Left renal pelvis (tissue), 4 donors: ENCODE data around the gene MDM4. TPM values are rescaled to one million over a fixed set of nuclear protein-coding genes. Genes with fewer than 3 reads are reported as not detected.

ENCODE experiments used
- DNase-seq, 4 donors: peaks; one replicate each; pipeline ENCODE4 v3.0.0-alpha.2; 2013; ENCODE audit warnings: low read depth in 4 of 4, low spot score in 3 of 4
- polyA plus RNA-seq, 4 donors: library from polyadenylated mRNA; unstranded; fragments of 120-200 nt; gene quantifications; one replicate each; pipeline ENCODE4 v1.2.1, GENCODE V29; 2013; ENCODE audit not compliant: insufficient read length in 4 of 4

The MDM4 gene
- polyA plus RNA-seq, 4 donors: 22.9 to 61.8 (median 34.0) TPM

DNA sequence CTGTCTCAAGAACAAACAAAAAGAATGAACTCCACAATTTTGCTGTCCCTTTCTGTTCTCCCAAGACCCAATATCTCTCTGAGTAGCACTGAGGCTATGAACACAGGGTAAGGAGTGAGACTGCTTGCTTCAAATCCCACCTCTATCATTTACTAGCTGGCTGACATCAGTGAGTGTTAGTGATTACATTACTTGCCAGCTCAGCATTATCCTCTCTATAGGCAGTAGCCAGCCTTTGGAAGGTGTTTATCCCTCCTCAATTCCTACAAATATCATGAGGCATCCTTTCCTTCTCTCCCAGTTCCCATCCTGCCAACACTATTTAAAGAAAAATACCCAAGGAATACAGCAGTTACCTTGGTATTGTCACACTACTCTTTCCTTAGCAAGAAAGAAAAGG is 24.6 kb upstream of the MDM4 start:
- no peak for DNase-seq

GRCh38 chr1:204493145-204493983 is 22.8 kb upstream of the MDM4 start:
- DNase-seq: no peak

DNA sequence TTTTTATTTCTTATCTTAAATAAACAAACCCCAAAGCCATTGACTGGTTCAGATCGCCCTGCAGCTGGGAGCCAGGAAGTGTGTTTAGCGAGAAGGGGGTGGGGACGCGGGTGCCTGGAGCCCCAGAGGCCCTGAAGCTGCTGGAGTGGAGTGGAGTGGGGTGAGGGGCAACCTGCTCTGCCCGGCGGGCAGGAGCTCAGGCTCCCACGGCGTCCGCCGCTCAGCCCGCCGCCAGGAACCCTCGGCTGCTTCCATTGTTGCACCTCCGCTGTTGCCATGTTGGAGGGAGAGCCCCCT is 22.3 kb upstream of the MDM4 start:
- no peak for DNase-seq

DNA sequence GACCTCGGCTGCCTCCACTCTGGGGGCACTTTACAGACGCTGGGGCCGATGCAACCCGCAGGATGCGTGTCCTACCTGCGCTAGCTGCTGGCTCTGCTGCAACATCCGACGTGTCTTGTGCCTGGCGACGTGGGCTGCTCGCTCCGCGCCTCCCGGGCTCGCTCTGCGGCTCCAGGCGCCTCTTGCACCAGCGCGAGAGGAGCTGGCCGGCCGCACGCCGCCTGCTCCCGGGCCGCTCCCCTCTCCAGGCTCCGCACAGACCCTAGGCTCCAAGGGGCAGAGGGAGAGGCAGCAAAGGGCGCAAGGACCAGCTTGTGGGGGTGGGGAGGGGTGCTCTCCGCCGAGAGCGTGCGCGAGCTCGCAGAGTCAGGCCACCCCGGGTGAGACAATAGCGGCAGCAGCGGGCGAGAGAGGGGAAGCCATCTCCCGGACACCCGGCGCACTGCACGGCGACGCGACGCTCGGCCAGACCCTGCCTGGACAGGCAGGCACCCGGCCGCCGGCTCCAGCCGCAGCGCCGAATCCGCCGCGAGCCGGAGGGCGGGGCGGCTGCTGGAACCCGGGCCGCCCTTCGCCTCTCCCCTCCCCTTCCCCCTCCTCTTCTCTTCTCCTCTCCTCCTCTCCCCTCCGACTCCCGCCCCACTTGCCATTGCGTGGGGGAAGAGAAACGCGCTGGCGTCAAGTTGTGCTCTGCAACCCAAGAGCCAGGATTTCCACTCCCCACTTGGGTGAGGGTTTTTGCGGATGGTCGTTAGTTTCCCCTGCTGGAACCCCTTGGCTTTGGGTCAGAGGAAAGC is 21.7 kb upstream of the MDM4 start, which contains the start of gene PIK3C2B:
Gene PIK3C2B (minus strand): TSS at position 525 of the 797 bp plus-strand sequence. CDS start 25,003 bp downstream, outside the sequence.
- peak in 3 of 4 donors; percentile 68 to 71 (median 70) for DNase-seq

DNA sequence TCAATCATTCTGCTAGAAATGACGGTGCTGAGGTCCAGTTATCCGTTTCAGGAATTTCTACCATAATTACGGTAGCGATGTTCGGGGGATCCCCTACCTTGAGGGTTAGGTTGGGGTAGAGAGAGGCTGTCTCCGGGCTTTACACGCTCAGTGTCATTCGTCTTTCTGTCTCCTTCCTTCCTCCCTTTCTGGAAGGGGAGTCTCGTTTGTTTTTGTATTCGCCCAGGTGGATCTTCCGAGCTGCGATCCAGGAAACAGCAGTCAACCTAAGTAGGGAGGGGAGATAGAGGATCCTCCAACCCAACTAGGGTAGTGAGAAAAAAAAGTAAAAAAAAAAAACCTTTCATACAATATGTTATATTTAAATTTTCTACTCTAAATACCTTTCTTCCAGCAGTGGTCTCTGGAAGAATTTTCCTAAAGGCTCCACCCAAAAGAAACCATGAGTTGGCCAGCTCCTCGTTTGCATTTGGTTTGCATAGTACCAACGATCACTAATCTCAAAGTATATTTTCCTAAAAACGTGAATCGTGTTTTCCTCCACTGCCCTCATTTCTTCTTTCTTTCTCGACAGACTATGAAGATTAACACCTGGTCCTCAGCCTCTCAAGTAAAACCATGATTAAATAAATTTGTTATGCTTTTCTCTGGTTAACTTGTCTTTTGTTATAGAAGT is 21.0 kb upstream of the MDM4 start:
- DNase-seq: no peak

GRCh38 chr1:204495777-204496176 is 20.4 kb upstream of the MDM4 start:
- no peak for DNase-seq

DNA sequence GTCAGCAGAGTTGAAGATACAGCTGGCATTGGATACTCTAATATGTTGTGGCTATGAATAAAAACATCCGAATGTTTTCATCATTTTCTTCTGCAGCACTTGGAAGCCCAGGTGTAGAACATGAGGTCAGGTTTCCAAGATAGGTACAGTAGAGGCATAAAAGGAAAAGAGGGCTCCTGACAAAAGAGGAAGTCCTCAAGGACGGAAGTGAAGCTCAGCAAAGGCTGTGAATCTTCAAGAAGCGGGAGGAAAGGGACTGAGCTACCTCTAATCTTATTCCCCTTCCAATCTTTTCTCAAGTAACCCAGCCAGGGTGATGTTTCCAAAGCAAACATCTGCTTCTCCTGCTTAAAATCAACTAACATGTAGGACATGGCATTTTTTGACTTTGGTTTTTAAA is 17.2 kb upstream of the MDM4 start:
- no peak for DNase-seq

- DNase-seq: no peak
These were observed 16.4 kb upstream of the MDM4 start for GRCh38 chr1:204499511-204500468.

DNA sequence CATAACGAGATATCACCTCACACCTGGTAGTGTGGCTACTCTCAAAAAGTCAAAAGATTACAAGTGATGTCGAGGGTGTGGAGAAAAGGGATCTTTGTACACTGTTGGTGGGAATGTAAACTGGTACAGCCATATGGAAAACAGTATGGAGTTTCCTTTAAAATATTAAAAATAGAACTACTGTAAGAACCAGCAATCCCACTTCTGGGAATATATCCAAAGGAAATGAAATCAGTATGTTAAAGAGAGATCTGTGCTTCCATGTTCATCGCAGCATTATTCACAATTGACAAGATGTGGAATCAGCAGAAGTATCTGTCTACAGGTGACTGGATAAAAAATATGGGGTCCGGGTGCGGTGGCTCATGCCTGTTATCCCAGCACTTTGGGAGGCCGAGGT is 14.0 kb upstream of the MDM4 start:
- no peak for DNase-seq

DNA sequence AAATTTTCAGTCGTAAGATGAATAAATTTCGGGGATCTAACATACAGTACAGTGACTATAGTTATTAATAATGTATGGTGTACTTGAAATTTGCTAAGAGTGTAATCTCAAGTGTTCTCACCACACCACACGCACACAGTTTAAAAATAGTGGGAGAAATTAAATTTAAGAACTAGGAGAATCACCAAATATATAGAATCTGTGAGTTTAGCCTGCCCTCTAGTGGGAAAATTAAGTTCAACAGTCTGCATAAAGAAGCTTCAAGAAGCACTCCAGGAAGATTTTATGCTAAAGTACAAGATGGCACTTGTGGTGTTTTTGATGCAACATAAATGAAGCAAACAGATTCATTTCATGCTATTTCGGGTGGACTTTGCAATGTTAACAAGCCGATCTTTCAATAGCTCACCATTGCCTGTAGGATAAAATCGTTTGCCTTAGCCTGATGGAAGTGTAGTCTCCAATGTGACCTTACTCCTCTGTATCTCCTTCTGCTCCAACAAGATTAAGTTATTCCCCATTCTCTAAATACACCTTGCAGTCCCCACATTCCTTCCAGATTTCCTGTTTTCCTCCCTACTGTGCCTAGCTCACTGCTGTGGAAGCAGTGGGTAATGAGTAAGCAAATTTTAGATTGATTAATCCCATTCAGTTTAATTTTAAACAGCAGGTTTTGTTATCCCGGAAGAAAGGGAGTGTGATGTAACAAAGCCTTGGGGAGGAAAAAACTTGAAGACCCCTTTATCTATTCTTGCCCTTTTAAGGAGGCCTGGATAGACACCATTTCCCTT is 12.9 kb upstream of the MDM4 start:
- DNase-seq: peak in 1 of 4 donors; percentile 67

- no peak for DNase-seq
These were observed 12.2 kb upstream of the MDM4 start for GRCh38 chr1:204503913-204504519.

DNA sequence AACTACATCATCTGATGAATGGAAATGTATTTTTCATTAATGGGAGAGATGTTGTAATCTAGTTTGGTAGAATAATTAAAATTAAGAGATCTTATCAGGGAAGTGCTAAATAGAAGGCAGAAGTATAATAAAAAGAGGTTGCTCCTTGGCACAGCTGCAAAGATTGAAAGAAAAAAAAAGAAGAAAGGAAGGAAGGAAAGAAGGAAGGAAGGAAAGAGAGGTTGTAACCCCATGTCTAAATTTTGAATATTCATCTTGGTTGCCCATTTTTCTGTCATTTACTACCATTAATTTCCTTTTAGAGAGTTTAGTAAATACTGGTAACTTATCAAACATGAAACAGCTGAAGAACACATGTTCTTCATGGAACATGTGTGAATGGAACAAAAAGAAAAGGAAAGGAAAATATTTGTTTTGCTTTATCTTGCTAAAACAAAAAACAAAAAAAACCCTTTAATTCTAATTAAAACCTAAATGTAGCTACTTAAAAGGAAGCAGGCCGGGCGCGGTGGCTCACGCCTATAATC is 10.5 kb upstream of the MDM4 start:
- DNase-seq: no peak

DNA sequence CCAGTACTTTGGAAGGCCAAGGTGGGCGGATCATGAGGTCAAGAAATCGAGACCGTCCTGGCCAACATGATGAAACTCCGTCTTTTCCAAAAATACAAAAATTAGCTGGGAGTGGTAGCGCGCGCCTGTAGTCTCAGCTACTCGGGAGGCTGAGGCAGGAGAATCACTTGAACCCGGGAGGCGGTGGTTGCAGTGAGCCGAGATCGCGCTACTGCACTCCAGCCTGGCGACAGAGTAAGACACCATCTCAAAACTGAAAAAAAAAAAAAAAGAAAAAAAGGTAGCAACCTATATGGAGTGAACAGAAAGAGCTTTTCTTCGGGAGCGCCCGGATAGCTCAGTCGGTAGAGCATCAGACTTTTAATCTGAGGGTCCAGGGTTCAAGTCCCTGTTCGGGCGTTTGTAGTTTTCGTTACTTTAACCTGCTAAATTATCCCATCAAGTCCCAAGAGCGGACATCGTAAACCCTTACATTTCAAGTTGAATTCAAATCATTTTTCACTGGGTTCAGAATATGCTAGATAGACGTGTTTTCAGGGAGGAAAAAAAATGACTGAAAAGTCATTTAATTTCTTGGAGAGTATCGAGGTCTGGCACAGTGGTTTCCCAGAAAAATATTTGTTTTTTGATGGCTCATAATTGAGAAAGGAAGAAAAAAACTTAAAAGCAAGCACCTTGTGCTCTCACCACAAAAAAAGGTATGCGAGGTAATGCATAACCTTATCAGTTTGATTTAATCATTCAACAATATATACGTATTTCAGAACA is 9.8 kb upstream of the MDM4 start:
- peak in 2 of 4 donors; percentile 75 for DNase-seq

GRCh38 chr1:204506969-204507316 is 9.3 kb upstream of the MDM4 start:
- DNase-seq: peak; percentile 91 to 93 (median 92)

DNA sequence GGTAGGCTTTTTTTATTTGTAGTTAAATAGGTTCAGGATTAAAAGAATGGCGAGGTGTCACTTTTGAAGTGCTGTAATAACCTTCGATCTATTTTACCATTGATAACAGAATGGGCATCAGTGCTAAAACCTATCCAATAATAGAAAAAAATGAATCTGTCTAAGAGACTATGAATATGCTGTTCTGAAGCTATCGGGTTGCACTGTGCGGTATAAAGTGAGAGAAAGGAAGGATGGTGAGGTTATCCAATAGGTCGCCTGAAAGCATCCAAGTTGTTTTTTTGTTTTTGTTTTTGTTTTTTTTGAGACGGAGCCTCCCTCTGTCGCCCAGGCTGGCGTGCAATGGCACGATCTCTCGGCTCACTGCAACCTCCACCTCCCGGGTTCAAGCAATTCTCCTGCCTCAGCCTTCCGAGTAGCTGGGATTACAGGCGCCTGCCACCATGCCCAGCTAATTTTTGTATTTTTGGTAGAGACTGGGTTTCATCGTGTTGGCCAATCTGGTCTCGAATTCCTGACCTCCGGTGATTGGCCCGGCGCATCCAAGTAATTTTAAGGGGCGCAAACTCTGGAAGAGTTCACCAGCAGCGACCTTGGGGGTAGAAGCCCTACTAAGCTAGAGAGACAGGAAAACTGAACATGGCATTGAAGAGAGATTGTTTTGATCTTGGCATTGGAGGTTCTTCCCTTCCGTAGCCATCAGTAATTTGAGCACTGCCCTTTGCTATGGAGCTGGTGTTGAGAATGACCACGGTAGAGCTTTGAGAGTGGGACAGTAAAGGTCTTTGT is 8.7 kb upstream of the MDM4 start:
- DNase-seq: peak in 1 of 4 donors; percentile 58

- DNase-seq: no peak
These were observed 7.0 kb upstream of the MDM4 start for GRCh38 chr1:204509186-204509635.

DNA sequence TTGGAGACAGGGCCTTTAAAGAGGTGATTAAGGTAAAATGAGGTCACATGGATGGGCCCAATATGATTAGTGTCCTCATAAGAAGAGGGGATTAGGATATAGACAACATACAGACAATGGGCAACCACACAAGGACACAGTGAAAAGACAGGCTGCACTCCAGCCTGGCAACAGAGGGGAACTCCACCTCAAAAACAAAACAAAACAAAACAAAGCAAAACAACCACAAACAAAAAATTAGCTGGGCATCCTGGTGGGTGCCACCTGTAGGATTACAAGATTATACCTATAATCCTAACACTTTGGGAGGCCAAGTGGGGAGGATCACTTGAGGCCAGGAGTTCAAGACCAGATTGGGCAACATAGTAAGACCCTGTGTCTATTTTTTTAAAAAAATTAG is 4.8 kb upstream of the MDM4 start:
- no peak for DNase-seq
